H1 (cell line): ENCODE results near the gene PMFBP1.

ENCODE experiments used
- CHD2 ChIP-seq: IDR thresholded peaks from 2 replicates; pipeline ENCODE4 v1.6.1; 2012; ENCODE audit warnings: low read length, improper control_type of control experiment
- EP300 ChIP-seq, 2 experiments: IDR thresholded peaks; 1 replicate in 1 of 2; 2 replicates in 1 of 2; pipeline ENCODE4 v1.6.1; 2011 to 2012; ENCODE audit warnings: low read depth in 2 of 2, low read length in 2 of 2, mild to moderate bottlenecking in 2 of 2, borderline replicate concordance in 1 of 2, inconsistent platforms in 1 of 2, moderate library complexity in 1 of 2
- EZH2 ChIP-seq: fragments of 200-600 bp; sonication (generic); IDR thresholded peaks from 2 replicates; pipeline ENCODE4 v1.7.1; 2012; ENCODE audit warnings: low read depth, mild to moderate bottlenecking, moderate library complexity, low read length, inconsistent platforms; ENCODE audit not compliant: severe bottlenecking
- POLR2A ChIP-seq, 2 experiments: IDR thresholded peaks; 1 replicate in 1 of 2; 2 replicates in 1 of 2; pipeline ENCODE4 v1.6.1; 2011; ENCODE audit warnings: low read depth in 2 of 2, low read length in 2 of 2, mild to moderate bottlenecking in 2 of 2; ENCODE audit errors: control extremely low read depth in 1 of 2
- POLR2AphosphoS5 ChIP-seq: IDR thresholded peaks from 2 replicates; pipeline ENCODE4 v1.6.1; 2011; ENCODE audit warnings: low read depth, low read length
- SIN3A ChIP-seq, 2 experiments: IDR thresholded peaks in 1 of 2; conservative IDR thresholded peaks in 1 of 2; 2 replicates each; pipeline ENCODE4 v1.6.1; 2011 to 2012; ENCODE audit warnings: low read length in 2 of 2, improper control_type of control experiment in 1 of 2, low read depth in 1 of 2, mild to moderate bottlenecking in 1 of 2
- TCF12 ChIP-seq: IDR thresholded peaks from 2 replicates; pipeline ENCODE4 v1.6.1; 2011; ENCODE audit warnings: low read depth, mild to moderate bottlenecking, low read length
- TF ChIP-seq, protein P1 (sequence below): IDR thresholded peaks from 2 replicates; pipeline ENCODE4 v1.6.1; 2012; ENCODE audit warnings: inconsistent platforms
- TF ChIP-seq, protein P2 (sequence below): IDR thresholded peaks from 2 replicates; pipeline ENCODE4 v1.6.1; 2011; ENCODE audit warnings: low read depth, mild to moderate bottlenecking, low read length; ENCODE audit not compliant: insufficient read depth
- TF ChIP-seq, protein P3 (sequence below), 3 experiments: IDR thresholded peaks; 1 replicate in 2 of 3; 2 replicates in 1 of 3; pipeline versions ENCODE4 v1.5.1 to v1.6.1; 2011; ENCODE audit warnings: low read length in 3 of 3, mild to moderate bottlenecking in 3 of 3, inconsistent platforms in 2 of 3, low read depth in 1 of 3, moderate library complexity in 1 of 3; ENCODE audit not compliant: insufficient read depth in 1 of 3; ENCODE audit errors: control extremely low read depth in 1 of 3

DNA sequence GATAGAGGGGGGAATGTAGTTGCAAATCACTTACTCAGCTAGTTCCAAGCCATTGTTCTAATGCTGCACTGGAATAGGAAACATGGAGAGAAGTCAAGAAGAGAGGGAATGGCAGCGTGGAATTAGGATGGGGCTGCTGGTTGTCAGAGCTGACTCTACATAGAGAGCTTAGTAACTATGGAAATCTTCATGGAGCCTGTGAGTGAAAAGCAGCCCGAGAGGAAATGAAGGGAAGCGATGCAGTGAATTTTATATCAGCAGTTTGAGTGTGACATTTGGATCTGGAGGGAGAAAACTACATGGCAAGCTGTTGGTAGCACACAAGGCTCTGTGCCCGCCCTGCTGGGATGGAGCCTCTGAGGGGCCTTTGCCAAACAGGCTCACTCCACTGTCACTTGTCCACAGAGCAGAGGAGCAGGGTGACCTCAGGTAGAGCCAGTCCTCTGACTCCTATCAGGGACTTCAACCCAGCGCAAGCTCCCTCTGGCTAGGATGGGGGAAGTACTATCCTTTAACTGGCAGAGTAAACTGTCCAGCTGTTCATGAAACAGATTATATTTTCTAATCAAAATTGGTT is 27.9 kb upstream of the PMFBP1 start:
- TF ChIP-seq SIN3A (conservative IDR thresholded peaks at IDR 0.05 in 1 of 2, IDR thresholded peaks at IDR 0.05 in 1 of 2; ENCODE audit: low read depth in 1 of 2, low read length in 2 of 2) (no peak), CHD2 (no peak), POLR2AphosphoS5 (no peak), TCF12 (no peak), EZH2 (no peak), POLR2A (IDR thresholded peaks at IDR 0.05; ENCODE audit: control extremely low read depth in 1 of 2, low read depth in 2 of 2, low read length in 2 of 2) (no peak), EP300 (IDR thresholded peaks at IDR 0.05; ENCODE audit: borderline replicate concordance in 1 of 2, low read depth in 2 of 2, low read length in 2 of 2) (no peak)
- TF ChIP-seq, protein P1, sequence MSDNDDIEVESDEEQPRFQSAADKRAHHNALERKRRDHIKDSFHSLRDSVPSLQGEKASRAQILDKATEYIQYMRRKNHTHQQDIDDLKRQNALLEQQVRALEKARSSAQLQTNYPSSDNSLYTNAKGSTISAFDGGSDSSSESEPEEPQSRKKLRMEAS: no peak
- TF ChIP-seq, protein P2, sequence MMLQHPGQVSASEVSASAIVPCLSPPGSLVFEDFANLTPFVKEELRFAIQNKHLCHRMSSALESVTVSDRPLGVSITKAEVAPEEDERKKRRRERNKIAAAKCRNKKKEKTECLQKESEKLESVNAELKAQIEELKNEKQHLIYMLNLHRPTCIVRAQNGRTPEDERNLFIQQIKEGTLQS: no peak
- TF ChIP-seq, protein P3, sequence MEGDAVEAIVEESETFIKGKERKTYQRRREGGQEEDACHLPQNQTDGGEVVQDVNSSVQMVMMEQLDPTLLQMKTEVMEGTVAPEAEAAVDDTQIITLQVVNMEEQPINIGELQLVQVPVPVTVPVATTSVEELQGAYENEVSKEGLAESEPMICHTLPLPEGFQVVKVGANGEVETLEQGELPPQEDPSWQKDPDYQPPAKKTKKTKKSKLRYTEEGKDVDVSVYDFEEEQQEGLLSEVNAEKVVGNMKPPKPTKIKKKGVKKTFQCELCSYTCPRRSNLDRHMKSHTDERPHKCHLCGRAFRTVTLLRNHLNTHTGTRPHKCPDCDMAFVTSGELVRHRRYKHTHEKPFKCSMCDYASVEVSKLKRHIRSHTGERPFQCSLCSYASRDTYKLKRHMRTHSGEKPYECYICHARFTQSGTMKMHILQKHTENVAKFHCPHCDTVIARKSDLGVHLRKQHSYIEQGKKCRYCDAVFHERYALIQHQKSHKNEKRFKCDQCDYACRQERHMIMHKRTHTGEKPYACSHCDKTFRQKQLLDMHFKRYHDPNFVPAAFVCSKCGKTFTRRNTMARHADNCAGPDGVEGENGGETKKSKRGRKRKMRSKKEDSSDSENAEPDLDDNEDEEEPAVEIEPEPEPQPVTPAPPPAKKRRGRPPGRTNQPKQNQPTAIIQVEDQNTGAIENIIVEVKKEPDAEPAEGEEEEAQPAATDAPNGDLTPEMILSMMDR (IDR thresholded peaks at IDR 0.05; ENCODE audit: control extremely low read depth in 1 of 3, insufficient read depth in 1 of 3, low read depth in 1 of 3, low read length in 3 of 3): no peak
